Fibroblast of mammary gland (primary cell): ENCODE results near the gene NKX2-2.

Experiments used
- DNase-seq: peaks from one replicate; pipeline ENCODE4 v3.0.0-alpha.2; 2010; ENCODE audit warnings: low read depth
- H3K4me3 ChIP-seq: 2 replicates; pipeline ENCODE4 v1.5.1; 2011; ENCODE audit warnings: low read depth, mild to moderate bottlenecking, low read length, moderate library complexity; ENCODE audit not compliant: control insufficient read depth
- TF ChIP-seq, protein P1 (sequence below): conservative IDR thresholded peaks from 2 replicates; pipeline ENCODE4 v1.5.1; 2011; ENCODE audit warnings: low read depth, low read length, inconsistent platforms; ENCODE audit not compliant: control insufficient read depth, insufficient read depth

The NKX2-2 gene

DNA sequence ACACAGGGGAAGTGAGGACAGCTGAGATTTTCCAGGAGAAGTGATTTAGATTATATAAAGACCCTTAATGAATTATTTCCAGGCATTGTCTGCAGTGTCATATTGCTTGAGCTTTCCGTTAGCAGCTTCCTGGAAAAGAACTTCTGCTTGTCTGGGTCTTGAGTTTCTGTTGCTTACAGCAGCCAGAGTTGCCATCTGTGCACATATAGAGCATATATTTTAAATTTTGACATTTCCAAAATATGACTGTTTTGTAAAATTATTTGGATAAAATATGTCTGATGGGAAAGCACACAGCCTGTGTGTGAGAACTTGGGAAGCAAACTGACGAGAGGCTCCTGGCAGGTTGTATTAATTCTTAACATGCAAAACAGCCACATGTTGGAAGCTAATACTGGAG, 21.0 kb upstream of the NKX2-2 start:
- TF ChIP-seq, protein P1, sequence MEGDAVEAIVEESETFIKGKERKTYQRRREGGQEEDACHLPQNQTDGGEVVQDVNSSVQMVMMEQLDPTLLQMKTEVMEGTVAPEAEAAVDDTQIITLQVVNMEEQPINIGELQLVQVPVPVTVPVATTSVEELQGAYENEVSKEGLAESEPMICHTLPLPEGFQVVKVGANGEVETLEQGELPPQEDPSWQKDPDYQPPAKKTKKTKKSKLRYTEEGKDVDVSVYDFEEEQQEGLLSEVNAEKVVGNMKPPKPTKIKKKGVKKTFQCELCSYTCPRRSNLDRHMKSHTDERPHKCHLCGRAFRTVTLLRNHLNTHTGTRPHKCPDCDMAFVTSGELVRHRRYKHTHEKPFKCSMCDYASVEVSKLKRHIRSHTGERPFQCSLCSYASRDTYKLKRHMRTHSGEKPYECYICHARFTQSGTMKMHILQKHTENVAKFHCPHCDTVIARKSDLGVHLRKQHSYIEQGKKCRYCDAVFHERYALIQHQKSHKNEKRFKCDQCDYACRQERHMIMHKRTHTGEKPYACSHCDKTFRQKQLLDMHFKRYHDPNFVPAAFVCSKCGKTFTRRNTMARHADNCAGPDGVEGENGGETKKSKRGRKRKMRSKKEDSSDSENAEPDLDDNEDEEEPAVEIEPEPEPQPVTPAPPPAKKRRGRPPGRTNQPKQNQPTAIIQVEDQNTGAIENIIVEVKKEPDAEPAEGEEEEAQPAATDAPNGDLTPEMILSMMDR: no peak
- no peak overlapping the region for H3K4me3 ChIP-seq
- no peak for DNase-seq

DNA sequence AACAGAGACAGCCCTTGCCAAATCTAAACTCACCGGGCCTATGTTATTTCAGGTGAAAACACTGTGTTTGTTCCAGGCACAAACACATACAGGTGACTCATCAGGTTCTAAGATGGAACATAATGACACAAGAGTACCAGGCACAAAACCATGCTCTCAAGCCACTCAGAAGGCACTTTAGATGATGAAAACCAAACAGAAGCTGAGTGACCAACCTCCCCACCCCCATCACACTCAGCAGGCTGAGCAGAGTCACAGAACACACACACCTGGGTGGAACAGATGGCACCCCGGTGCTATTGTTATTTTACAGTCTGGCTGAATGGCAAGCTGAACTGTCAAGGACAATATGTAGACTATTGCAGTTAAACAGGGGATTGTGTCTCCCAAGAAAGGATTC, 20.6 kb upstream of the NKX2-2 start:
- TF ChIP-seq, protein P1: no peak
- no peak for DNase-seq
- no peak overlapping the region for H3K4me3 ChIP-seq

DNA sequence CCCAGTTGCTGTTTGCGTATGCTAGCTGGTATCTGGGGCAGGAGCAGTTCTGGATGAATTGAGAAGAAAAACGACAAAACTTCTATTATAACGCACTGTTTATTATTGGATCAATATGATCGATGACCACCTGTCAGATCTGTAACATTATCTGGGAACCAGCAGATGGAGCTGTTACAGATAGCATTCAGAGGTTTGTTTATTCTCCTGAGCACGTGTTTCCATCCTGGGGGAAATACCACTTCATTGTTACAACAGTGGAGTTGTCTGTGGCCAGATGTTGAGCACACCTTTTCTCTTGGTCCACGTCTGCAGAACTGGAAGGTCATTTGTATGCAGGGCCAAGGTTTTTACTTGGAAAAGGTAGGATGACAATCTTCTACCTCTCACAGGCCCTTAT, 16.0 kb upstream of the NKX2-2 start:
- no peak overlapping the region for H3K4me3 ChIP-seq
- TF ChIP-seq, protein P1: peak; percentile 29
- no peak for DNase-seq

DNA sequence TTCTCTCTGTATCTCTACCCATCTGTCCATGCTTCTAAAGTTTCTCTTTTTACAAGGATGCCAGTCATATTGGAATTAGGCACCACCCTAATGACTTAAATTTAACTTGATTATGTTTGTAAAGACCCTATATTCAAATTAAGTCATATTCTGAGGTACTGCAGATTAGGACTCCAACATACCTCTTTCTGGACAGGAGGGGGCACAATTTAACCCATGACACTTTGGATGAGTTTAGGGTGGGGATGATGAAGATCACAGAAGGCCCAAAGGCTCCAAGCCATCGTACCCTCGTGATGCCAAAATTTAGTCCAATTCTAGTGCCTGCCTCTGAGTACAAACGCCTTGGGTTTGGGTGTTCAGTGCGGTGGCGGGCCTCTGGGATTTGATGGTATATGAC, 15.0 kb upstream of the NKX2-2 start:
- DNase-seq: no peak
- no peak overlapping the region for H3K4me3 ChIP-seq
- TF ChIP-seq, protein P1: no peak

DNA sequence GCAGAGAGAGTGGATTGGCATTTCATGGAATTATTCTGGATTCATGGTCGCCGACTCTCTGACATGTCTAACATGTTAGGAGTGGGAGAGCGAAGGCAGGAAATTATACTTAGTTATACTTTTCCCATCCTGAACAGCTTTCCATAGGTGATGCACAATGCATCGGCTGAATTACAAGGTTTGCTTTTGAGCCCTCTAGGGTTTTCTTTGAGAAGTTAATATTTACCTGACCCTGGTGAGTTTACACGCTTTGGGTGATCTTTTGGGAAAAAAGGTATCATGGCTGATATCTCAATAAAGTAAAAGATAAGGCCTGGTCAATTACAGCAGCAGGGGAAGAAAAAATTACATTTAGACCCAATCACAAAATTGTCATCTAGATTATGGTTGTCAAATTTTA, 14.0 kb upstream of the NKX2-2 start:
- no peak for DNase-seq
- TF ChIP-seq, protein P1: no peak

DNA sequence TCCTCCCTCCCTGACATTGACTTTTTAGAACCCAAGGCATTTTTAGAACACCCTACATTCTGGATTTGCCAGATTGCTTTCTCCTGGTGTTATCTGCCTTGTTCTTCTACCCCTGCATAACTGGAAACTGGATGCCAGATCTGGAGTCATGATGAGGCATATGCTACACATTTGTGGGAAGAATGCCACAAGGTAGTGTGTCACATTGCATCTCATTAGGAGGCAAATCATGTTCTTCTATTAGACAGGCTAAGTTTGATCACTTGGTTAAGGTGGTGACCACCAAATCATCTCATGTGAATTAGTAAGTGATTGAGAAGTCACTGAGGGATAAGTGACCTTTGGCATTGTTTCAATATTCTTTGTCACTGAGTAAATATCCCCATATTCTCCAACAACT, 12.9 kb upstream of the NKX2-2 start:
- TF ChIP-seq, protein P1: no peak
- DNase-seq: no peak

More for the DNA sequence above, 14.0 kb upstream of the NKX2-2 start:
- H3K4me3 ChIP-seq: no peak overlapping the region

DNA sequence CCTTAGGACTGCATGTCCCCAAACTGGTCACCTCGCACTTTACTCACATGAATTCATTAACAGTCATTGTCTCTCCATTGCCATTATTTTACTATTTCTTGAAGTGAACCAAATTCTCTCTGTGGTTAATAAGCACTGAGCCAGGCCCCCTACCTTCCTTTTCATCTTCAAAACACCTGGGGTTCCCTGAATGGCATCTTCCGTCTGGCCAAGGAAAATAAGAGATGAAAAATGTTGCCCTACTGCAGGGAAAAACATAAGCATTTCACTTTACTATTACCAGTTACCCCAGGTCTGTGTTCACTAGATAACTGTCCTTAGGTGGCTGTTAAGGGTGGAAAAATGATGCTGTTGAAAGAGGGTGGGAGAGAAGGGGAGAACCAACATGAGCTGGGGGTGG, 10.0 kb upstream of the NKX2-2 start:
- TF ChIP-seq, protein P1: no peak
- no peak overlapping the region for H3K4me3 ChIP-seq
- DNase-seq: no peak

More for the DNA sequence above, 12.9 kb upstream of the NKX2-2 start:
- no peak overlapping the region for H3K4me3 ChIP-seq
